NB4 (cell line): Measurements from ENCODE around the gene SRMS.
"Not testable (repeated sequence)": the region's sequence is repeated elsewhere in the genome, so short reads cannot be mapped to it uniquely, and the experiment has no call there.

Source experiments
- DNase-seq: peaks from one replicate; pipeline ENCODE4 v3.0.0; 2010; ENCODE audit warnings: low read depth
- H3K4me3 ChIP-seq: one replicate; pipeline ENCODE4 v1.5.1; 2011; ENCODE audit warnings: mild to moderate bottlenecking, low read depth, low read length, moderate library complexity
- MAX ChIP-seq: IDR thresholded peaks from 2 replicates; pipeline ENCODE4 v1.6.1; 2011; ENCODE audit warnings: low read depth, low read length
- MYC ChIP-seq: IDR thresholded peaks from 2 replicates; pipeline ENCODE4 v1.6.1; 2011; ENCODE audit warnings: low read depth, low read length
- POLR2A ChIP-seq: IDR thresholded peaks from 2 replicates; pipeline ENCODE4 v1.6.1; 2011; ENCODE audit warnings: mild to moderate bottlenecking; ENCODE audit not compliant: insufficient read length; ENCODE audit errors: extremely low read depth
- TF ChIP-seq, protein P1 (sequence below): IDR thresholded peaks from one replicate; pipeline ENCODE4 v1.5.1; 2012; ENCODE audit warnings: low read depth, low read length

SRMS gene

GRCh38 chr20:63574829-63575743, 27.5 kb upstream of the SRMS start:
- no peak overlapping the region for H3K4me3 ChIP-seq
- DNase-seq: peak; percentile 44

DNA sequence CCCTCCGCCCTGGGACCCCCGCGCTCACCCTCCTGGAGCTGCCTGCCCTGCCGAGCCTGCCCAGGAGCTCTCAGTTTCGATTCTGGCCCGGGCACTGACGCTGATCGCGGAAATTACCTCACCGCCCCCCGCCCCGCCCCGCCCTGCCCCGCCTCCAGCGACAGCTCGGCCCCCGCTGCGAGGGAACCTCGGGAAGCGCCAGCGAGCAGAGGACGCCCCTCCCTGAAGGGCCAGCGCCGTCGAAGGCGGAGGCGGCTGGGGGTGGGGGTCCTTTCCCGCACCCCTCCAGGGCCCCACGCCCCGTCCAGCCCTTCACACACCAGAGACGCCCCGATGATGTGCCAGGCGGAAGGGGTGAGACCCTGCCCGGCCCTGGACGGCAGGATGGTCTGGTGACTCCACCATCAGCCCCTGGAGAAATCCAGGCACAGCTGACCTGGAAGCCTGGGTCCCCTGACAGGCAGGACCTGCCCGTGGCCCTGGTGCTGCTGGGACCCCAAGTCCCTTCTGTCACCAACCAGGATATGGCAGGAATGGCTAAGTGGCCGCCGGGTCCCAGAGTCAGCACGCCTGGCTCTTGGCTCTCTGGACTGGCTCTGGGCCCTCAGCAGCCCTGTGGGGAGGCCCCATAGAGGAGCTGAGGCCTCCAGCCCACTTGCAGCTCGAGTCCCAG, 26.7 kb upstream of the SRMS start, which contains the start of gene HELZ2:
Gene HELZ2, minus strand, starts transcription at position 84 of the 673 bp plus-strand sequence. CDS start 1,854 bp downstream, outside the sequence.
- peak within 1 kb of the TSS; percentile 66 for H3K4me3 ChIP-seq
- TF ChIP-seq, protein P1, sequence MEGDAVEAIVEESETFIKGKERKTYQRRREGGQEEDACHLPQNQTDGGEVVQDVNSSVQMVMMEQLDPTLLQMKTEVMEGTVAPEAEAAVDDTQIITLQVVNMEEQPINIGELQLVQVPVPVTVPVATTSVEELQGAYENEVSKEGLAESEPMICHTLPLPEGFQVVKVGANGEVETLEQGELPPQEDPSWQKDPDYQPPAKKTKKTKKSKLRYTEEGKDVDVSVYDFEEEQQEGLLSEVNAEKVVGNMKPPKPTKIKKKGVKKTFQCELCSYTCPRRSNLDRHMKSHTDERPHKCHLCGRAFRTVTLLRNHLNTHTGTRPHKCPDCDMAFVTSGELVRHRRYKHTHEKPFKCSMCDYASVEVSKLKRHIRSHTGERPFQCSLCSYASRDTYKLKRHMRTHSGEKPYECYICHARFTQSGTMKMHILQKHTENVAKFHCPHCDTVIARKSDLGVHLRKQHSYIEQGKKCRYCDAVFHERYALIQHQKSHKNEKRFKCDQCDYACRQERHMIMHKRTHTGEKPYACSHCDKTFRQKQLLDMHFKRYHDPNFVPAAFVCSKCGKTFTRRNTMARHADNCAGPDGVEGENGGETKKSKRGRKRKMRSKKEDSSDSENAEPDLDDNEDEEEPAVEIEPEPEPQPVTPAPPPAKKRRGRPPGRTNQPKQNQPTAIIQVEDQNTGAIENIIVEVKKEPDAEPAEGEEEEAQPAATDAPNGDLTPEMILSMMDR: no peak
- TF ChIP-seq MYC (peak; percentile 18; the same call in 1 of the 2 replicates), POLR2A (peak; percentile 48)
- peak; percentile 76 for DNase-seq

More at GRCh38 chr20:63574829-63575743, 27.5 kb upstream of the SRMS start:
- TF ChIP-seq POLR2A (no peak), MYC (no peak), MAX (no peak)
- TF ChIP-seq, protein P1: no peak

DNA sequence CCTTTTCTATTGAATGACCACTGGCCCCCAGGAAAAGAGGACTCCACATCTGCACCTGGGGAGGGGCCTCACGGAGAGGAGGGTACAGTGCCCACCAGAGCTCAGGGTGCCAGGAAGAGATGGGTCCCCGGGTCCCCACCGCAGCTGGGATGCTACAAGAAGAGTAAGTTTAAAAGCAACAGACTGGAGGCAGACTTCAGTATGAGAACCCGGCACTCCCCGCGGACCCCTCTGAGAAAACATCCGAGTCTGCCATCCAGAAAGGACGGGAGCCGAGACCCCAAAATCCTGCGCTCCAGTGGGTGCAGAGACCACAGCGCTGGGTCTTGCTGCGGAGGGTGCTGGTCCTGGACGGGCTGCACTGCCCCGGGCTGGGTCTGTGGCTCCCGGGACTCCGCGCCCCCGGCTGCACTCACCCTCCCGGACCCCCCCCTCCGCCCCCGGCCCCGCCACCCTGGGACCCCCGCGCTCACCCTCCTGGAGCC, 26.1 kb upstream of the SRMS start:
- peak overlapping the region; percentile 66 for H3K4me3 ChIP-seq
- TF ChIP-seq MYC: no peak
- no peak for TF ChIP-seq MAX
- TF ChIP-seq, protein P1: no peak
- no peak for TF ChIP-seq POLR2A
- no peak for DNase-seq

DNA sequence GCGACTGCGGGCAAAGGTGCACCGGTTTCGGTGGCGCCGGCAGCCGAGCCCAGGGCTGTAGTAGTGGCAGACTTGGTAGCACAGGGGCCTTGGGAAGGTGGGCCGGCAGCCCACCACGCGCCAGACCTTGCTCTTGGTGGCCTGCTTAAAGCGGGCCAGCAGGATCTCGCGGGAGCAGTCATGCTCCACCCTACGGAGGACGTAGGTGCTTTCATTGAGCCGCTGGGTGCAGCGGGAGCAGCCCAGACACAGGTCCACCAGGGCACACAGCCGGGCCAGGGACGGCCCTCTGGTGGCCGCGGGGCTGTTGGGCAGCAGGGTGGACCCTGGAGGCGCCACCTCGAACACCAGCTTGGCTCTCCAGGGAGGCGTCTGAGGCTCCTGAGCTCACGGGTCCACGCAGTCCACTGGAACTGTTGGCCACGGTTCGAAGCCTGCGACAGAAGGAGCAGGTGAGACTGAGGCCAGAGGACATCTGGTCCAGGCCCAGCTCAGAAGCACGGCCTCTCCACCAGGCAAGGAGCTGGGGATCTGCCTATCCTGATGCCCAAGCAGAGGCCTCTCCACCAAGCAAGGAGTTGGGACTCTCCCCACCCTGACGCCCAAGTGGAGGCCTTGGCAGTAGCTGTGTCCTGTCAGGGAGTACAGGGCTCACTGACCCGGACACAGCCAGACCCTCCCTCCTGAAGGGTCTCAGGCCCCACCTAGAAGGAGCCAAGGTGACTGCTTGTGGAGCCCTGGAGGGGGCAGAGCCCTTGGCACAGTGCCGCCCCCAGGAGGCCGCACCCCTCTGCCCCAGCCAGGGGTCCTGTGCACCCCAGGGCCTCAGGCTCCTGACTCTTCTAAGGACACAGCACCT, 25.5 kb upstream of the SRMS start:
- DNase-seq: no peak
- H3K4me3 ChIP-seq: peak overlapping the region; percentile 66
- TF ChIP-seq, protein P1: peak; percentile 6
- TF ChIP-seq POLR2A: no peak

DNA sequence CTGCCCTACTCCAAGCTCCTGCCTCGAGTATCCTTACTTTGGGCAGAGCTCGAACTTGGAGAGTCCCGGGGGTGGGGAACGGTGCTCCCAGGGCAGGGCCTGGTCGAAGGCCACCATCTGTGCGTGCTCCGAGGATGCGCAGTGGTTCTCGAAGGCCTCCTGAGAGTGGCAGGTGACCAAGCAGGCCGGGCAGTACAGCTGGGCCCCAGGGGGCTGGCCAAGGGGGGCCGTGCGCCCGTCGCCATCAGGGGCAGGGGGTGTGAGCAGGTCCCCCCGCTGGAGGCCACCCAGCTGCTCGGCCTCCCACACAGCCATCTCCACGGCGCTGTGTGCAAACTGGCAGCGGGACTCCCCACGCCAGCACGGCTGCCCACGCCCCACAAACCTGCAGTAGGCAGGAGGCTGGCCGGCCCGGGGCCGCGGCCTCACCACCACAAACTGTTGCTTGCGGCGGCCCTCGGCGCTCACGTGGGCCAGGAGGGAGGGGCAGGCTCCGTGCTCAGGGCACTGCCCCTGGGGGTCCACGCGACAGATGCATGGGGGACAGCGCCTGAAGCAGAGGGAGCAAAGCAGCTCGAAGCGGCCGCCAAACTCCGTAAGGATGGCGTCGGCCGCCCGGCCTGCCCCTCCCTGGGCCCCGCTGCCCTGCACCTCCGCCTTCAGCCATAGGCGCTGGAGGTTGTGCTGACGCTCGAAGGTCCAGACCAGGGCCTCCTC, 24.7 kb upstream of the SRMS start:
- no peak for DNase-seq
- no peak for TF ChIP-seq MAX
- TF ChIP-seq MYC: no peak
- no peak overlapping the region for H3K4me3 ChIP-seq

- not testable (repeated sequence) for DNase-seq, H3K4me3 ChIP-seq
Observed at GRCh38 chr20:63571087-63571478, 23.5 kb upstream of the SRMS start.
